Neural cell (in vitro differentiated cells): ENCODE measurements around the gene LRFN3. TPM values are rescaled to one million over a fixed set of nuclear protein-coding genes. Genes with fewer than 3 reads are reported as not detected.

Source experiments
- H2AFZ ChIP-seq: fragments of 200-600, 300-800 bp; sonication (generic), shearing (Covaris generic); 2 replicates; pipeline ENCODE4 v1.6.0; 2014; ENCODE audit warnings: low read depth, mild to moderate bottlenecking, antibody characterized with exemption, low read length, moderate library complexity
- H3F3A ChIP-seq: fragments of 200-600 bp; shearing (Covaris generic); 2 replicates; pipeline ENCODE4 v1.6.1; 2016; ENCODE audit warnings: mild to moderate bottlenecking, moderate library complexity, mixed read lengths, antibody characterized with exemption, low read length; ENCODE audit not compliant: insufficient read depth, poor library complexity, severe bottlenecking
- H3K27ac ChIP-seq: fragments of 200-600, 300-800 bp; sonication (generic), shearing (Covaris generic); 2 replicates; pipeline ENCODE4 v1.5.1; 2014; ENCODE audit warnings: mild to moderate bottlenecking, low read length, moderate library complexity
- H3K27me3 ChIP-seq: fragments of 300-800, 200-600 bp; sonication (generic), shearing (Covaris generic); 2 replicates; pipeline ENCODE4 v1.6.0; 2014; ENCODE audit warnings: mild to moderate bottlenecking, low read depth, low read length, moderate library complexity; ENCODE audit not compliant: insufficient read depth
- H3K36me3 ChIP-seq: fragments of 300-800, 200-600 bp; sonication (generic), shearing (Covaris generic); 2 replicates; pipeline ENCODE4 v1.5.1; 2014; ENCODE audit warnings: mild to moderate bottlenecking, antibody characterized with exemption, low read length, moderate library complexity; ENCODE audit not compliant: insufficient read depth
- H3K4me2 ChIP-seq: fragments of 300-800, 200-600 bp; sonication (generic), shearing (Covaris generic); 2 replicates; pipeline ENCODE4 v1.6.0; 2014; ENCODE audit warnings: mild to moderate bottlenecking, low read length
- H3K4me3 ChIP-seq: fragments of 300-800, 200-600 bp; sonication (generic), shearing (Covaris generic); 2 replicates; pipeline ENCODE4 v1.5.1; 2014; ENCODE audit warnings: mild to moderate bottlenecking, low read length, moderate library complexity
- H3K79me2 ChIP-seq: fragments of 200-600 bp; shearing (Covaris generic); replicated peaks from 2 replicates; pipeline ENCODE4 v1.6.0; 2014; ENCODE audit warnings: mild to moderate bottlenecking, low read length, moderate library complexity; ENCODE audit not compliant: insufficient read depth
- H3K9ac ChIP-seq: fragments of 300-800, 200-600 bp; sonication (generic), shearing (Covaris generic); 2 replicates; pipeline ENCODE4 v1.6.1; 2016; ENCODE audit warnings: mild to moderate bottlenecking, low read length, mixed read lengths
- H3K9me2 ChIP-seq: fragments of 200-600 bp; shearing (Covaris generic); 2 replicates; pipeline ENCODE4 v1.6.1; 2016; ENCODE audit warnings: mild to moderate bottlenecking, low read length, mixed read lengths; ENCODE audit not compliant: insufficient read depth
- H3K9me3 ChIP-seq: fragments of 200-600, 300-800 bp; sonication (generic), shearing (Covaris generic); 2 replicates; pipeline ENCODE4 v1.6.1; 2016; ENCODE audit warnings: mild to moderate bottlenecking, mixed run types, low read length, moderate library complexity, mixed read lengths
- H4K20me1 ChIP-seq: fragments of 200-600 bp; shearing (Covaris generic); 2 replicates; pipeline ENCODE4 v1.6.1; 2016; ENCODE audit warnings: mild to moderate bottlenecking, mixed run types; ENCODE audit not compliant: insufficient read depth
- EP300 ChIP-seq: fragments of 450-650 bp; conservative IDR thresholded peaks from 2 replicates; pipeline ENCODE4 v1.6.1; 2014; ENCODE audit warnings: antibody characterized with exemption, mild to moderate bottlenecking, moderate library complexity; ENCODE audit not compliant: poor library complexity, severe bottlenecking
- EZH2 ChIP-seq: fragments of 200-600, 300-800 bp; shearing (Covaris generic), sonication (generic); IDR thresholded peaks from 2 replicates; pipeline ENCODE4 v1.6.1; 2014; ENCODE audit warnings: antibody characterized with exemption, low read length, borderline replicate concordance, mild to moderate bottlenecking; ENCODE audit not compliant: insufficient read depth, poor library complexity, severe bottlenecking
- MXI1 ChIP-seq: fragments of 450-650 bp; conservative IDR thresholded peaks from 2 replicates; pipeline ENCODE4 v1.6.1; 2014; ENCODE audit warnings: antibody characterized with exemption, mild to moderate bottlenecking; ENCODE audit not compliant: poor library complexity, severe bottlenecking
- POLR2AphosphoS5 ChIP-seq: IDR thresholded peaks from 2 replicates; pipeline ENCODE4 v1.6.1; 2012
- RAD21 ChIP-seq: fragments of 450-650 bp; conservative IDR thresholded peaks from 2 replicates; pipeline ENCODE4 v1.6.1; 2014; ENCODE audit warnings: antibody characterized with exemption, mild to moderate bottlenecking, moderate library complexity
- SMC3 ChIP-seq: fragments of 450-650 bp; conservative IDR thresholded peaks from 2 replicates; pipeline ENCODE4 v1.6.1; 2014; ENCODE audit warnings: antibody characterized with exemption, mild to moderate bottlenecking, moderate library complexity; ENCODE audit not compliant: poor library complexity
- TAF1 ChIP-seq: IDR thresholded peaks from 2 replicates; pipeline ENCODE4 v1.6.1; 2012; ENCODE audit warnings: low read depth
- polyA plus RNA-seq: library from polyadenylated mRNA; depleted of rRNA; stranded (reverse); fragments of >200 nt; gene quantifications from 2 replicates; pipeline ENCODE4 v1.2.3, GENCODE V29; 2014
- TF ChIP-seq, protein P1 (sequence below): IDR thresholded peaks from 2 replicates; pipeline ENCODE4 v1.6.1; 2012; ENCODE audit warnings: borderline replicate concordance
- TF ChIP-seq, protein P2 (sequence below): fragments of 450-650 bp; IDR thresholded peaks from 2 replicates; pipeline ENCODE4 v1.5.1; 2014; ENCODE audit warnings: antibody characterized with exemption, mild to moderate bottlenecking, moderate library complexity; ENCODE audit not compliant: poor library complexity, severe bottlenecking

The LRFN3 gene
- polyA plus RNA-seq, 1 donor from 2014 or later, result 11.1 TPM

DNA sequence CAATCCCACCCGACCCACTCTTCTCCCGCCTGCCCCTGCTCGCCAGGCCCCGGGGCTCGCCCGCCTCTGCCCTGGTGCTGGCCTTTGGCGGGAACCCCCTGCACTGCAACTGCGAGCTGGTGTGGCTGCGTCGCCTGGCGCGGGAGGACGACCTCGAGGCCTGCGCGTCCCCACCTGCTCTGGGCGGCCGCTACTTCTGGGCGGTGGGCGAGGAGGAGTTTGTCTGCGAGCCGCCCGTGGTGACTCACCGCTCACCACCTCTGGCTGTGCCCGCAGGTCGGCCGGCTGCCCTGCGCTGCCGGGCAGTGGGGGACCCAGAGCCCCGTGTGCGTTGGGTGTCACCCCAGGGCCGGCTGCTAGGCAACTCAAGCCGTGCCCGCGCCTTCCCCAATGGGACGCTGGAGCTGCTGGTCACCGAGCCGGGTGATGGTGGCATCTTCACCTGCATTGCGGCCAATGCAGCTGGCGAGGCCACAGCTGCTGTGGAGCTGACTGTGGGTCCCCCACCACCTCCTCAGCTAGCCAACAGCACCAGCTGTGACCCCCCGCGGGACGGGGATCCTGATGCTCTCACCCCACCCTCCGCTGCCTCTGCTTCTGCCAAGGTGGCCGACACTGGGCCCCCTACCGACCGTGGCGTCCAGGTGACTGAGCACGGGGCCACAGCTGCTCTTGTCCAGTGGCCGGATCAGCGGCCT lies 4.1 kb downstream of the LRFN3 start:
- no peak overlapping the region for H3K4me2 ChIP-seq
- no peaks in the 10 kb centered on the region for H3K9me3 ChIP-seq
- H3K9ac ChIP-seq, result no peak overlapping the region
- H3K27ac ChIP-seq, result no peak overlapping the region
- no peaks in the 10 kb centered on the region for H3K36me3 ChIP-seq
- no peaks in the 10 kb centered on the region for H3F3A ChIP-seq
- peaks cover 28% of the 10 kb centered on the region for H3K79me2 ChIP-seq
- H3K9me2 ChIP-seq, result no peaks in the 10 kb centered on the region
- H3K27me3 ChIP-seq, result no peaks in the 10 kb centered on the region
- H2AFZ ChIP-seq, result no peak overlapping the region
- H3K4me3 ChIP-seq, result peak overlapping the region; percentile 21
- TF ChIP-seq TAF1, result no peak
- no peak for TF ChIP-seq RAD21
- TF ChIP-seq, protein P1, sequence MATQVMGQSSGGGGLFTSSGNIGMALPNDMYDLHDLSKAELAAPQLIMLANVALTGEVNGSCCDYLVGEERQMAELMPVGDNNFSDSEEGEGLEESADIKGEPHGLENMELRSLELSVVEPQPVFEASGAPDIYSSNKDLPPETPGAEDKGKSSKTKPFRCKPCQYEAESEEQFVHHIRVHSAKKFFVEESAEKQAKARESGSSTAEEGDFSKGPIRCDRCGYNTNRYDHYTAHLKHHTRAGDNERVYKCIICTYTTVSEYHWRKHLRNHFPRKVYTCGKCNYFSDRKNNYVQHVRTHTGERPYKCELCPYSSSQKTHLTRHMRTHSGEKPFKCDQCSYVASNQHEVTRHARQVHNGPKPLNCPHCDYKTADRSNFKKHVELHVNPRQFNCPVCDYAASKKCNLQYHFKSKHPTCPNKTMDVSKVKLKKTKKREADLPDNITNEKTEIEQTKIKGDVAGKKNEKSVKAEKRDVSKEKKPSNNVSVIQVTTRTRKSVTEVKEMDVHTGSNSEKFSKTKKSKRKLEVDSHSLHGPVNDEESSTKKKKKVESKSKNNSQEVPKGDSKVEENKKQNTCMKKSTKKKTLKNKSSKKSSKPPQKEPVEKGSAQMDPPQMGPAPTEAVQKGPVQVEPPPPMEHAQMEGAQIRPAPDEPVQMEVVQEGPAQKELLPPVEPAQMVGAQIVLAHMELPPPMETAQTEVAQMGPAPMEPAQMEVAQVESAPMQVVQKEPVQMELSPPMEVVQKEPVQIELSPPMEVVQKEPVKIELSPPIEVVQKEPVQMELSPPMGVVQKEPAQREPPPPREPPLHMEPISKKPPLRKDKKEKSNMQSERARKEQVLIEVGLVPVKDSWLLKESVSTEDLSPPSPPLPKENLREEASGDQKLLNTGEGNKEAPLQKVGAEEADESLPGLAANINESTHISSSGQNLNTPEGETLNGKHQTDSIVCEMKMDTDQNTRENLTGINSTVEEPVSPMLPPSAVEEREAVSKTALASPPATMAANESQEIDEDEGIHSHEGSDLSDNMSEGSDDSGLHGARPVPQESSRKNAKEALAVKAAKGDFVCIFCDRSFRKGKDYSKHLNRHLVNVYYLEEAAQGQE, result no peak
- no peak for TF ChIP-seq MXI1
- no peak for TF ChIP-seq EZH2
- TF ChIP-seq EP300, result no peak
- no peak for TF ChIP-seq SMC3
- TF ChIP-seq, protein P2, sequence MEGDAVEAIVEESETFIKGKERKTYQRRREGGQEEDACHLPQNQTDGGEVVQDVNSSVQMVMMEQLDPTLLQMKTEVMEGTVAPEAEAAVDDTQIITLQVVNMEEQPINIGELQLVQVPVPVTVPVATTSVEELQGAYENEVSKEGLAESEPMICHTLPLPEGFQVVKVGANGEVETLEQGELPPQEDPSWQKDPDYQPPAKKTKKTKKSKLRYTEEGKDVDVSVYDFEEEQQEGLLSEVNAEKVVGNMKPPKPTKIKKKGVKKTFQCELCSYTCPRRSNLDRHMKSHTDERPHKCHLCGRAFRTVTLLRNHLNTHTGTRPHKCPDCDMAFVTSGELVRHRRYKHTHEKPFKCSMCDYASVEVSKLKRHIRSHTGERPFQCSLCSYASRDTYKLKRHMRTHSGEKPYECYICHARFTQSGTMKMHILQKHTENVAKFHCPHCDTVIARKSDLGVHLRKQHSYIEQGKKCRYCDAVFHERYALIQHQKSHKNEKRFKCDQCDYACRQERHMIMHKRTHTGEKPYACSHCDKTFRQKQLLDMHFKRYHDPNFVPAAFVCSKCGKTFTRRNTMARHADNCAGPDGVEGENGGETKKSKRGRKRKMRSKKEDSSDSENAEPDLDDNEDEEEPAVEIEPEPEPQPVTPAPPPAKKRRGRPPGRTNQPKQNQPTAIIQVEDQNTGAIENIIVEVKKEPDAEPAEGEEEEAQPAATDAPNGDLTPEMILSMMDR, result no peak
- TF ChIP-seq POLR2AphosphoS5, result no peak
- no peaks in the 10 kb centered on the region for H4K20me1 ChIP-seq

DNA sequence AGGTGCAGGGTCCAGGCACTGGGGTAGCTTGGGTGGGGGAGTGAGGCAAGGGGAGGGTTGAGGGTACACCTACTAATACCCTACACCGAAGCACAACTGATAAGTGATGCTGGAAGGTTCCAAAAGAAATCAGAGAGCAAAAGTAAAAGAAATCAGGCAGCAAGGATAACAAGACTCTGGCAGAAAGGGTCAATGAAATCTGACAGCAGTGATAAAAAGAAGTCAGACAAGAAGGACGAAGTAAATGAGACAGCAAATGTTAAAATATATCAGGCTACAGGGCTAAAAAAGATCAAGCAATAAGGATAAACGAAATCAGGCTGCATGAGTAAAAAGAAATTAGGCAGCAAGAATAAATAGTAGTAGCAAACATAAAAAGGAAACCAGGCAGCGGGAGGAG lies 4.7 kb downstream of the LRFN3 start:
- H3K9me3 ChIP-seq, result no peaks in the 10 kb centered on the region
- no peak overlapping the region for H3K4me3 ChIP-seq
- no peak overlapping the region for H3K9ac ChIP-seq
- H3K79me2 ChIP-seq, result peaks cover 22% of the 10 kb centered on the region
- no peak overlapping the region for H3K27ac ChIP-seq
- H3K4me2 ChIP-seq, result no peak overlapping the region
- TF ChIP-seq POLR2AphosphoS5 (no peak), EZH2 (no peak), MXI1 (no peak), EP300 (no peak), RAD21 (no peak), SMC3 (no peak), TAF1 (no peak)
- TF ChIP-seq, protein P2, result no peak
- TF ChIP-seq, protein P1, result no peak
- H3K36me3 ChIP-seq, result no peaks in the 10 kb centered on the region
- H3F3A ChIP-seq, result no peaks in the 10 kb centered on the region
- no peak overlapping the region for H2AFZ ChIP-seq
- no peaks in the 10 kb centered on the region for H4K20me1 ChIP-seq
- no peaks in the 10 kb centered on the region for H3K9me2 ChIP-seq
- no peaks in the 10 kb centered on the region for H3K27me3 ChIP-seq
